ENCODE measurements around the gene KLK8. TPM values are rescaled to one million over a fixed set of nuclear protein-coding genes. Genes with fewer than 3 reads are reported as not detected.

Gene KLK8
- polyA plus RNA-seq, 1 of the 3 experiments (the other 2 are of a cell fraction): not detected

- 1% methylated on average over 4 of the region's 4 CpGs for WGBS (ENCODE audit: low lambda C conversion rate)
- no peak for TF ChIP-seq USF2 (IDR thresholded peaks at IDR 0.05; ENCODE audit: borderline replicate concordance, low read depth, low read length)
- TF ChIP-seq RXRA (IDR thresholded peaks at IDR 0.05; ENCODE audit: borderline replicate concordance, low read depth): no peak
- TF ChIP-seq EZH2phosphoT487 (IDR thresholded peaks at IDR 0.05; ENCODE audit: borderline replicate concordance, low read depth): no peak
- TF ChIP-seq FOXM1 (IDR thresholded peaks at IDR 0.05; ENCODE audit: low read depth): no peak
- H4K20me1 ChIP-seq (ENCODE audit: insufficient read depth): no peaks in the 10 kb centered on the region
- no peaks in the 10 kb centered on the region for H3K9me2 ChIP-seq
- no peak overlapping the region for H3K4me3 ChIP-seq (ENCODE audit: low read depth in 2 of 2, low read length in 1 of 2)
- no peak overlapping the region for H3K9ac ChIP-seq
- no peaks in the 10 kb centered on the region for H3K4me1 ChIP-seq (ENCODE audit: control insufficient read depth in 1 of 2, insufficient read depth in 2 of 2, low read depth in 1 of 2, low read length in 1 of 2)
- POLR2A ChIA-PET: no interaction called here
- H2AFZ ChIP-seq (ENCODE audit: low read depth): no peak overlapping the region
- no peaks in the 10 kb centered on the region for H3K9me3 ChIP-seq
- no peak overlapping the region for H3K27ac ChIP-seq (ENCODE audit: low read depth in 2 of 2, low read length in 1 of 2)
- no peak for DNase-seq
- H3K27me3 ChIP-seq (ENCODE audit: insufficient read depth): peaks cover 62% of the 10 kb centered on the region; the same call in 1 of the 2 replicates
- no peaks in the 10 kb centered on the region for H3K79me2 ChIP-seq (ENCODE audit: insufficient read depth)
- H3K4me2 ChIP-seq: no peak overlapping the region
- H3K36me3 ChIP-seq (replicated peaks in 1 of 2; ENCODE audit: control insufficient read depth in 1 of 2, insufficient read depth in 2 of 2, low read length in 1 of 2): no peaks in the 10 kb centered on the region
- no peaks in the 10 kb centered on the region for H3F3A ChIP-seq (replicated peaks; ENCODE audit: insufficient read depth)
- CTCF ChIA-PET: interaction anchor here (1.9 kb wide), 1 partner anchor 11 kb away, joined by 7 read pairs; no protein-coding TSS in a partner anchor
These were observed 8.8 kb upstream of the KLK8 start for GRCh38 chr19:51010066-51010795.

- Histone ChIP-seq H3K79me2 (ENCODE audit: insufficient read depth) (no peaks in the 10 kb centered on the region), H3K9me3 (no peaks in the 10 kb centered on the region), H3K9ac (no peak overlapping the region), H3K36me3 (replicated peaks in 1 of 2; ENCODE audit: control insufficient read depth in 1 of 2, insufficient read depth in 2 of 2, low read length in 1 of 2) (no peaks in the 10 kb centered on the region), H3K4me3 (ENCODE audit: low read depth in 2 of 2, low read length in 1 of 2) (no peak overlapping the region), H3K4me1 (ENCODE audit: control insufficient read depth in 1 of 2, insufficient read depth in 2 of 2, low read depth in 1 of 2, low read length in 1 of 2) (no peaks in the 10 kb centered on the region), H3K4me2 (no peak overlapping the region), H4K20me1 (ENCODE audit: insufficient read depth) (no peaks in the 10 kb centered on the region), H3F3A (replicated peaks; ENCODE audit: insufficient read depth) (no peaks in the 10 kb centered on the region), H2AFZ (ENCODE audit: low read depth) (no peak overlapping the region), H3K27me3 (ENCODE audit: insufficient read depth) (peaks cover 57% of the 10 kb centered on the region; the same call in 1 of the 2 replicates), H3K9me2 (no peaks in the 10 kb centered on the region), H3K27ac (ENCODE audit: low read depth in 2 of 2, low read length in 1 of 2) (no peak overlapping the region)
- WGBS (ENCODE audit: low lambda C conversion rate): 9% methylated on average over 14 of the region's 19 CpGs
- TF ChIP-seq MAX (IDR thresholded peaks at IDR 0.05; ENCODE audit: low read depth) (no peak), NFIC (IDR thresholded peaks at IDR 0.05; ENCODE audit: borderline replicate concordance) (no peak), IRF3 (IDR thresholded peaks at IDR 0.05; ENCODE audit: low read depth, low read length) (no peak), CTCF (IDR thresholded peaks at IDR 0.05) (no peak), REST (IDR thresholded peaks at IDR 0.05; ENCODE audit: low read depth, low read length) (no peak), JUND (IDR thresholded peaks at IDR 0.05) (no peak)
- ChIA-PET POLR2A (no interaction called here), CTCF (interaction anchor here (1.9 kb wide), 1 partner anchor 12 kb away, joined by 7 read pairs; no protein-coding TSS in a partner anchor)
- peak; percentile 4 for DNase-seq
These were observed 7.9 kb upstream of the KLK8 start for GRCh38 chr19:51009061-51009891.

All from SK-N-SH (cell line).